Umbilical cord (tissue), 2 donors: Measurements from ENCODE around the gene GNAS. TPM values are rescaled to one million over a fixed set of nuclear protein-coding genes. Genes with fewer than 3 reads are reported as not detected.
A peak's percentile ranks its signal among the peaks of the same experiment; 100 is the strongest.

Experiments used
- DNase-seq: peaks from one replicate; pipeline ENCODE4 v3.0.0-alpha.2; 2015; ENCODE audit warnings: low spot score
- total RNA-seq: library from RNA; depleted of rRNA; stranded (reverse); fragments of >200 nt; gene quantifications from one replicate; pipeline ENCODE4 v1.2.3, GENCODE V29; 2014; ENCODE audit warnings: low replicate concordance; ENCODE audit not compliant: insufficient read depth

GNAS gene
- total RNA-seq, 1 donor from 2014 or later, result 248 TPM

- no peak for DNase-seq
Observed at GRCh38 chr20:58897488-58897887, 45.0 kb downstream of the GNAS start.

- no peak for DNase-seq
Observed at GRCh38 chr20:58898629-58899408, 46.3 kb downstream of the GNAS start.

- DNase-seq, result no peak
Observed at GRCh38 chr20:58899512-58899911, 47.0 kb downstream of the GNAS start.

- no peak for DNase-seq
Observed at GRCh38 chr20:58900397-58900796, 47.9 kb downstream of the GNAS start.

- no peak for DNase-seq
Observed at GRCh38 chr20:58901488-58902402, 49.2 kb downstream of the GNAS start.

- no peak for DNase-seq
Observed at GRCh38 chr20:58903614-58904013, 51.1 kb downstream of the GNAS start.

- no peak for DNase-seq
Observed at GRCh38 chr20:58905236-58905635, 52.7 kb downstream of the GNAS start.

- no peak for DNase-seq
Observed at GRCh38 chr20:58906111-58906510, 53.6 kb downstream of the GNAS start.

GRCh38 chr20:58906894-58907293 is 54.4 kb downstream of the GNAS start:
- DNase-seq, result no peak

- DNase-seq, result peak; percentile 98
Observed at GRCh38 chr20:58907320-58908137, 55.0 kb downstream of the GNAS start.

- peak; percentile 15 for DNase-seq
Observed at GRCh38 chr20:58908221-58908620, 55.7 kb downstream of the GNAS start.

GRCh38 chr20:58908941-58909340 is 56.4 kb downstream of the GNAS start:
- DNase-seq, result no peak

- DNase-seq, result no peak
Observed at GRCh38 chr20:58909585-58909984, 57.1 kb downstream of the GNAS start.

GRCh38 chr20:58910473-58910872 is 58.0 kb downstream of the GNAS start:
- DNase-seq, result no peak

- DNase-seq, result no peak
Observed at GRCh38 chr20:58911309-58911708, 58.8 kb downstream of the GNAS start.

- no peak for DNase-seq
Observed at GRCh38 chr20:58911970-58912369, 59.5 kb downstream of the GNAS start.

- no peak for DNase-seq
Observed at GRCh38 chr20:58913079-58913478, 60.6 kb downstream of the GNAS start.

GRCh38 chr20:58918621-58919020 is 66.1 kb downstream of the GNAS start:
- no peak for DNase-seq

GRCh38 chr20:58921564-58921963 is 69.0 kb downstream of the GNAS start:
- DNase-seq, result no peak

- DNase-seq, result no peak
Observed at GRCh38 chr20:58922036-58922435, 69.5 kb downstream of the GNAS start.

GRCh38 chr20:58923117-58923712 is 70.7 kb downstream of the GNAS start:
- DNase-seq, result no peak
